OCI-LY7 (cell line): ENCODE measurements around the gene METTL8. TPM values are rescaled to one million over a fixed set of nuclear protein-coding genes. Genes with fewer than 3 reads are reported as not detected.

ENCODE experiments used
- BruUV-seq: library from RNA; stranded (reverse); fragments of 400-500 nt; replicated peaks from 2 replicates; lab custom pipeline; 2021; lab: Mats Ljungman, UMichigan
- CTCF ChIA-PET: fragments of 300-600 bp; sonication (Branson Sonifier 250); formaldehyde crosslinking; loops from one replicate; lab custom pipeline; 2022; ENCODE audit warnings: antibody characterized with exemption; ENCODE audit not compliant: unreplicated experiment; lab: Charles Lee
- POLR2A ChIA-PET: fragments of 300-600 bp; sonication (Branson Sonifier 250); formaldehyde crosslinking; loops from one replicate; lab custom pipeline; 2022; ENCODE audit warnings: antibody characterized with exemption; lab: Charles Lee
- DNase-seq: peaks from one replicate; pipeline ENCODE4 v3.0.0-alpha.2; 2015; ENCODE audit warnings: low spot score
- H2AFZ ChIP-seq: fragments of 200-600 bp; sonication (generic), shearing (Covaris generic); 2 replicates; pipeline ENCODE4 v1.6.1; 2014; ENCODE audit warnings: mild to moderate bottlenecking, antibody characterized with exemption, low read length, moderate library complexity
- H3K27ac ChIP-seq: fragments of 200-600 bp; sonication (generic); 2 replicates; pipeline ENCODE4 v1.5.1; 2014; ENCODE audit warnings: mixed run types, low read depth, mild to moderate bottlenecking, moderate library complexity, low read length, inconsistent platforms; ENCODE audit not compliant: poor library complexity, severe bottlenecking
- H3K36me3 ChIP-seq: fragments of 200-600 bp; sonication (generic); 2 replicates; pipeline ENCODE4 v1.6.1; 2014; ENCODE audit warnings: mild to moderate bottlenecking, antibody characterized with exemption, low read length, moderate library complexity, mixed read lengths; ENCODE audit not compliant: insufficient read depth
- H3K4me1 ChIP-seq: fragments of 200-600 bp; sonication (generic); 2 replicates; pipeline ENCODE4 v1.5.1; 2014; ENCODE audit warnings: mild to moderate bottlenecking, low read length; ENCODE audit not compliant: insufficient read depth, poor library complexity, severe bottlenecking
- H3K4me2 ChIP-seq: fragments of 200-600 bp; sonication (generic); 2 replicates; pipeline ENCODE4 v1.6.1; 2014; ENCODE audit warnings: mild to moderate bottlenecking, low read length
- H3K4me3 ChIP-seq: fragments of 200-600 bp; sonication (generic); 2 replicates; pipeline ENCODE4 v1.5.1; 2014; ENCODE audit warnings: mild to moderate bottlenecking, low read depth, low read length; ENCODE audit not compliant: poor library complexity, severe bottlenecking
- H3K79me2 ChIP-seq: fragments of 200-600 bp; sonication (generic); 2 replicates; pipeline ENCODE4 v1.6.1; 2016; ENCODE audit warnings: low read depth, mild to moderate bottlenecking, low read length, moderate library complexity, mixed read lengths; ENCODE audit not compliant: insufficient read depth
- H3K9me2 ChIP-seq: fragments of 200-600 bp; sonication (generic); 2 replicates; pipeline ENCODE4 v1.6.1; 2016; ENCODE audit warnings: mild to moderate bottlenecking, low read length, mixed read lengths; ENCODE audit not compliant: insufficient read depth
- H3K9me3 ChIP-seq: fragments of 200-600 bp; sonication (generic); 2 replicates; pipeline ENCODE4 v1.6.1; 2014; ENCODE audit warnings: mild to moderate bottlenecking, mixed run types, low read length, mixed read lengths
- H4K20me1 ChIP-seq: fragments of 200-600 bp; sonication (generic); 2 replicates; pipeline ENCODE4 v1.6.1; 2014; ENCODE audit warnings: mild to moderate bottlenecking, antibody characterized with exemption, low read length, moderate library complexity, mixed read lengths; ENCODE audit not compliant: insufficient read depth
- EZH2phosphoT487 ChIP-seq: fragments of 200-600 bp; sonication (generic); IDR thresholded peaks from 2 replicates; pipeline ENCODE4 v1.6.1; 2018; ENCODE audit warnings: low read depth, borderline replicate concordance, mild to moderate bottlenecking, mixed run types, antibody characterized with exemption, low read length, moderate library complexity, mixed read lengths
- intact Hi-C: fragments of 100-400 bp; cut with micrococcal nuclease; formaldehyde crosslinking; loops from one replicate; pipeline ENCODE4 v1.10.0; 2022; ENCODE audit not compliant: unreplicated experiment
- total RNA-seq, 2 experiments: library from RNA; depleted of rRNA in 1 of 2; stranded (reverse); fragments of >200 nt in 1 of 2; shearing (Covaris generic) in 1 of 2; gene quantifications; 2 replicates each; pipeline ENCODE4 v1.2.3, GENCODE V29; 2014 to 2022
- TF ChIP-seq, protein P1 (sequence below): fragments of 200-600 bp; sonication (generic); conservative IDR thresholded peaks from 2 replicates; pipeline ENCODE4 v1.5.1; 2014; ENCODE audit warnings: mild to moderate bottlenecking, antibody characterized with exemption, low read length, moderate library complexity, mixed read lengths

Gene METTL8
- total RNA-seq, 2 experiments from 2014 or later = 11.8 to 33.0 TPM

DNA sequence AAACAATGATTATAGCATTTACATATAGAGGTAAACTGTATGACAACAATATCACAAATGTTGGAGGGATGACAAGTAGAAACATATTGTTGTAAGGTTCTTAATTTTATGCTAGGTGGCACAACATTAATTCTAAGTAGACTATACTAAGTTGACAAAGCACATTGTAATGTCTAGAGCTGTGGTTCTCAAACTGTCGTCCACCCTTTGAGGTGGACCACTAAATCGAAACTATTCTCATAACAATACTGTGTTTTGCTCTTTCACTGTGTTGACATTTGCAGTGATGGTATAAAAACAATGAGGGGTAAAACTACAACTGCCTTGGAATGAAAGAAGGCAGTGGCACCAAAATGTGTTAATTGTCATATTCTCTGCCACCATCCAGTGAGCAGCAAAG lies 66.1 kb downstream of the METTL8 start:
- CTCF ChIA-PET = no interaction called here

DNA sequence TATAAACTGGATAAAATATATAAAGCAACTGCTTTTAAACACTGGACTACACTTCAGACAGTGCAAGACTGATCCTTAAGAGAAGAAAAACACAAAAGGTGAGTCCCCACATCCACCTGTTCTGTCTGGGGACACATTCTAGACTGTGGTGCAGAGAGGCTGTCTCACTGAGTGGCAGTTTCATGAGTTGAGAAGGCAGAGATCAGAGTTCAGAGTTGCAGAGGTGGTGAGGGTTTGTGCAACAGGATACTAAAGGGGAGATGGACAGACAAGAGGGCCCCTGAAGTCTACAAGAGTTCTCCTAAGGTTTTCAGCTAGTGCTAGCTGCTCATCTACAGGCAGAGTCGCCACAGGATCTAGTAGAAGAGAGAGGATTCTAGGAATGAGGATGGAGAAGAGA lies 68.0 kb downstream of the METTL8 start:
- BruUV-seq = no TSS peak
- CTCF ChIA-PET = no interaction called here
- no peak for DNase-seq
- H3K27ac ChIP-seq = no peak overlapping the region
- no peaks in the 10 kb centered on the region for H4K20me1 ChIP-seq
- H3K9me3 ChIP-seq = peaks cover 30% of the 10 kb centered on the region; the same call in 1 of the 2 replicates
- H3K9me2 ChIP-seq = no peaks in the 10 kb centered on the region
- H3K4me2 ChIP-seq = no peak overlapping the region
- no peak overlapping the region for H3K4me3 ChIP-seq
- peaks cover 27% of the 10 kb centered on the region for H3K36me3 ChIP-seq
- peaks cover 4% of the 10 kb centered on the region for H3K4me1 ChIP-seq
- H3K79me2 ChIP-seq = no peaks in the 10 kb centered on the region
- TF ChIP-seq, protein P1, sequence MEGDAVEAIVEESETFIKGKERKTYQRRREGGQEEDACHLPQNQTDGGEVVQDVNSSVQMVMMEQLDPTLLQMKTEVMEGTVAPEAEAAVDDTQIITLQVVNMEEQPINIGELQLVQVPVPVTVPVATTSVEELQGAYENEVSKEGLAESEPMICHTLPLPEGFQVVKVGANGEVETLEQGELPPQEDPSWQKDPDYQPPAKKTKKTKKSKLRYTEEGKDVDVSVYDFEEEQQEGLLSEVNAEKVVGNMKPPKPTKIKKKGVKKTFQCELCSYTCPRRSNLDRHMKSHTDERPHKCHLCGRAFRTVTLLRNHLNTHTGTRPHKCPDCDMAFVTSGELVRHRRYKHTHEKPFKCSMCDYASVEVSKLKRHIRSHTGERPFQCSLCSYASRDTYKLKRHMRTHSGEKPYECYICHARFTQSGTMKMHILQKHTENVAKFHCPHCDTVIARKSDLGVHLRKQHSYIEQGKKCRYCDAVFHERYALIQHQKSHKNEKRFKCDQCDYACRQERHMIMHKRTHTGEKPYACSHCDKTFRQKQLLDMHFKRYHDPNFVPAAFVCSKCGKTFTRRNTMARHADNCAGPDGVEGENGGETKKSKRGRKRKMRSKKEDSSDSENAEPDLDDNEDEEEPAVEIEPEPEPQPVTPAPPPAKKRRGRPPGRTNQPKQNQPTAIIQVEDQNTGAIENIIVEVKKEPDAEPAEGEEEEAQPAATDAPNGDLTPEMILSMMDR = no peak
- no peak for TF ChIP-seq EZH2phosphoT487
- intact Hi-C loops = no loop called here
- POLR2A ChIA-PET = no interaction called here
- H2AFZ ChIP-seq = no peak overlapping the region

More for the DNA sequence above, 66.1 kb downstream of the METTL8 start:
- Histone ChIP-seq H3K4me1 (peaks cover 3% of the 10 kb centered on the region), H3K9me3 (peaks cover 30% of the 10 kb centered on the region; the same call in 1 of the 2 replicates), H3K4me3 (no peak overlapping the region), H3K36me3 (peaks cover 27% of the 10 kb centered on the region), H4K20me1 (no peaks in the 10 kb centered on the region), H3K9me2 (no peaks in the 10 kb centered on the region), H3K27ac (no peak overlapping the region), H2AFZ (no peak overlapping the region), H3K79me2 (no peaks in the 10 kb centered on the region), H3K4me2 (no peak overlapping the region)
- no peak for DNase-seq
- BruUV-seq = no TSS peak
- POLR2A ChIA-PET = no interaction called here
- TF ChIP-seq, protein P1 = no peak
- TF ChIP-seq EZH2phosphoT487 = no peak
- intact Hi-C loops = no loop called here

DNA sequence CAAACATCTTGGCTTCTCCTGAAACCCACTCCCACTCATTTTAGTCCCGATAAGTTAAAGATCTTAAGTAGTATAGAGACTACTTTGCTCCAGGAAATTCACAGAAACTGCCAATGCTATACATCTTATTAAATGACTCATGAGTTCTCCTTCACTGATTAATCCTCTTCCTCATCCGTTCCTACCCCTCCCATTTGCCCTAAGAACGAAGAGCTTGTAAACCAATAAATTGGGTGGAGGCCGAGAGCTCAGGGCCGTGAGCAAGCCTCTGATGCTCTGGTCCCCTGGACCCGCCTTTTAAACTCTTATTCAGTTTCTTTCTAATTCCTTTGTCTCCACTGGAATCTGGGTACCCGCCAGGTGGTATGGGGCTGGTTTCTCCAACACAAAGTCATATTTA lies 68.6 kb downstream of the METTL8 start:
- Histone ChIP-seq H3K4me2 (no peak overlapping the region), H3K27ac (no peak overlapping the region), H3K9me2 (no peaks in the 10 kb centered on the region), H4K20me1 (no peaks in the 10 kb centered on the region), H3K4me3 (no peak overlapping the region), H3K79me2 (no peaks in the 10 kb centered on the region), H3K4me1 (peaks cover 4% of the 10 kb centered on the region), H2AFZ (no peak overlapping the region), H3K9me3 (peaks cover 30% of the 10 kb centered on the region; the same call in 1 of the 2 replicates), H3K36me3 (peaks cover 29% of the 10 kb centered on the region)
- ChIA-PET CTCF (no interaction called here), POLR2A (no interaction called here)
- no peak for DNase-seq
- no TSS peak for BruUV-seq
- intact Hi-C loops = no loop called here
- TF ChIP-seq, protein P1 = no peak
